ENCODE results near the gene DDIT3. TPM values are rescaled to one million over a fixed set of nuclear protein-coding genes. Genes with fewer than 3 reads are reported as not detected.

DDIT3 gene
- polyA plus RNA-seq, 1 donor from 2014 or later: 24.0 TPM

GRCh38 chr12:57545809-57546437 is 25.6 kb upstream of the DDIT3 start:
- no peaks in the 10 kb centered on the region for H3K9me2 ChIP-seq (ENCODE audit: insufficient read depth, low read length)
- peak overlapping the region; percentile 85 for H3K4me2 ChIP-seq (ENCODE audit: low read length)
- no peaks in the 10 kb centered on the region for H3K36me3 ChIP-seq (ENCODE audit: insufficient read depth, low read length)
- TF ChIP-seq EZH2 (IDR thresholded peaks at IDR 0.05; ENCODE audit: borderline replicate concordance, insufficient read depth, low read length, poor library complexity, severe bottlenecking): no peak
- TF ChIP-seq, protein P1, sequence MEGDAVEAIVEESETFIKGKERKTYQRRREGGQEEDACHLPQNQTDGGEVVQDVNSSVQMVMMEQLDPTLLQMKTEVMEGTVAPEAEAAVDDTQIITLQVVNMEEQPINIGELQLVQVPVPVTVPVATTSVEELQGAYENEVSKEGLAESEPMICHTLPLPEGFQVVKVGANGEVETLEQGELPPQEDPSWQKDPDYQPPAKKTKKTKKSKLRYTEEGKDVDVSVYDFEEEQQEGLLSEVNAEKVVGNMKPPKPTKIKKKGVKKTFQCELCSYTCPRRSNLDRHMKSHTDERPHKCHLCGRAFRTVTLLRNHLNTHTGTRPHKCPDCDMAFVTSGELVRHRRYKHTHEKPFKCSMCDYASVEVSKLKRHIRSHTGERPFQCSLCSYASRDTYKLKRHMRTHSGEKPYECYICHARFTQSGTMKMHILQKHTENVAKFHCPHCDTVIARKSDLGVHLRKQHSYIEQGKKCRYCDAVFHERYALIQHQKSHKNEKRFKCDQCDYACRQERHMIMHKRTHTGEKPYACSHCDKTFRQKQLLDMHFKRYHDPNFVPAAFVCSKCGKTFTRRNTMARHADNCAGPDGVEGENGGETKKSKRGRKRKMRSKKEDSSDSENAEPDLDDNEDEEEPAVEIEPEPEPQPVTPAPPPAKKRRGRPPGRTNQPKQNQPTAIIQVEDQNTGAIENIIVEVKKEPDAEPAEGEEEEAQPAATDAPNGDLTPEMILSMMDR (IDR thresholded peaks at IDR 0.05; ENCODE audit: poor library complexity, severe bottlenecking): no peak
- no peak for TF ChIP-seq MXI1 (conservative IDR thresholded peaks at IDR 0.05; ENCODE audit: poor library complexity, severe bottlenecking)
- TF ChIP-seq EP300 (conservative IDR thresholded peaks at IDR 0.05; ENCODE audit: poor library complexity, severe bottlenecking): no peak
- peak; percentile 7 for TF ChIP-seq POLR2AphosphoS5 (IDR thresholded peaks at IDR 0.05)
- TF ChIP-seq TAF1 (IDR thresholded peaks at IDR 0.05; ENCODE audit: low read depth): peak; percentile 13
- TF ChIP-seq RAD21 (conservative IDR thresholded peaks at IDR 0.05): no peak
- TF ChIP-seq SMC3 (conservative IDR thresholded peaks at IDR 0.05; ENCODE audit: poor library complexity): no peak
- no peak for TF ChIP-seq REST (IDR thresholded peaks at IDR 0.05; ENCODE audit: borderline replicate concordance)
- no peaks in the 10 kb centered on the region for H3K27me3 ChIP-seq (ENCODE audit: insufficient read depth, low read depth, low read length)
- no peaks in the 10 kb centered on the region for H4K20me1 ChIP-seq (ENCODE audit: insufficient read depth)
- no peaks in the 10 kb centered on the region for H3K9me3 ChIP-seq (ENCODE audit: low read length)
- H3K27ac ChIP-seq (ENCODE audit: low read length): peak overlapping the region; percentile 82
- H2AFZ ChIP-seq (ENCODE audit: low read depth, low read length): peak overlapping the region; percentile 83
- peak overlapping the region; percentile 98 for H3K9ac ChIP-seq (ENCODE audit: low read length)
- peak overlapping the region; percentile 84 for H3K4me3 ChIP-seq (ENCODE audit: low read length)
- H3K79me2 ChIP-seq (replicated peaks; ENCODE audit: insufficient read depth, low read length): peaks cover 50% of the 10 kb centered on the region
- no peaks in the 10 kb centered on the region for H3F3A ChIP-seq (ENCODE audit: insufficient read depth, low read length, poor library complexity, severe bottlenecking)

DNA sequence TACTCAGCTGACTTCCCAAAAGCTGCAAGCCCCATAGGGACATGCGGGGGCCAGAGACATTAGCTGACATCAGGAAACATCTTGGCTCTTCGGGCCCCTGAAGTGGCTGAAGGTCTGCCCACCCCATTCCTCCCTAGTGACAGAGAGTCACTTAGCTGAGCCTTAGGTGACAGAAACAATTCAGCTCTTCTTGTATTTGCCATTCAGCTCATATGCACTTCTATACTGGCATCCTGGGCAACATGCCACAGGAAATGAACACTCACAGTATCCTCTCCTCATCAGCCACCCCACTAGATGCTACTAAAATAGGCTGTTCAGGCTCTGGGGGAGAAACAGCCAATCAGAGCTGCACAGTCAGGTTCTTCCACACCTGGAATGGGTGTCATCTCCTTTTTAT is 23.3 kb upstream of the DDIT3 start:
- no peaks in the 10 kb centered on the region for H3K9me3 ChIP-seq (ENCODE audit: low read length)

More for the DNA sequence above, 23.3 kb upstream of the DDIT3 start:
- Histone ChIP-seq H3K36me3 (ENCODE audit: insufficient read depth, low read length) (no peaks in the 10 kb centered on the region), H3F3A (ENCODE audit: insufficient read depth, low read length, poor library complexity, severe bottlenecking) (no peaks in the 10 kb centered on the region), H3K4me3 (ENCODE audit: low read length) (peak overlapping the region; percentile 8), H3K79me2 (replicated peaks; ENCODE audit: insufficient read depth, low read length) (peaks cover 30% of the 10 kb centered on the region), H4K20me1 (ENCODE audit: insufficient read depth) (no peaks in the 10 kb centered on the region), H3K4me2 (ENCODE audit: low read length) (no peak overlapping the region), H2AFZ (ENCODE audit: low read depth, low read length) (no peak overlapping the region), H3K27me3 (ENCODE audit: insufficient read depth, low read depth, low read length) (no peaks in the 10 kb centered on the region), H3K9me2 (ENCODE audit: insufficient read depth, low read length) (no peaks in the 10 kb centered on the region), H3K27ac (ENCODE audit: low read length) (no peak overlapping the region), H3K9ac (ENCODE audit: low read length) (no peak overlapping the region)
- TF ChIP-seq TAF1 (IDR thresholded peaks at IDR 0.05; ENCODE audit: low read depth) (no peak), MXI1 (conservative IDR thresholded peaks at IDR 0.05; ENCODE audit: poor library complexity, severe bottlenecking) (no peak), EZH2 (IDR thresholded peaks at IDR 0.05; ENCODE audit: borderline replicate concordance, insufficient read depth, low read length, poor library complexity, severe bottlenecking) (no peak), POLR2AphosphoS5 (IDR thresholded peaks at IDR 0.05) (no peak), REST (IDR thresholded peaks at IDR 0.05; ENCODE audit: borderline replicate concordance) (no peak), SMC3 (conservative IDR thresholded peaks at IDR 0.05; ENCODE audit: poor library complexity) (no peak), RAD21 (conservative IDR thresholded peaks at IDR 0.05) (no peak), EP300 (conservative IDR thresholded peaks at IDR 0.05; ENCODE audit: poor library complexity, severe bottlenecking) (no peak)
- TF ChIP-seq, protein P1 (IDR thresholded peaks at IDR 0.05; ENCODE audit: poor library complexity, severe bottlenecking): no peak
